Tongue (tissue), 2 donors: ENCODE measurements around the gene CCDC201. TPM values are rescaled to one million over a fixed set of nuclear protein-coding genes. Genes with fewer than 3 reads are reported as not detected.

ENCODE experiments used
- DNase-seq: peaks from one replicate; pipeline ENCODE4 v3.0.0-alpha.2; 2015
- total RNA-seq: library from RNA; depleted of rRNA; stranded (reverse); fragments of >200 nt; gene quantifications from one replicate; pipeline ENCODE4 v1.2.3, GENCODE V29; 2014

Gene CCDC201
- total RNA-seq = not detected

- DNase-seq = no peak
Observed at GRCh38 chr7:45873035-45873354, at the start of gene CCDC201. Gene CCDC201 (minus strand): TSS chr7:45873082. CDS start chr7:45873007, 75 bp downstream.

- DNase-seq = peak; percentile 91
Observed at GRCh38 chr7:45921699-45922519, 49.0 kb upstream of the CCDC201 start.

GRCh38 chr7:45921381-45921698 lies 48.5 kb upstream of the CCDC201 start:
- DNase-seq = no peak

- DNase-seq = peak; percentile 86
Observed at GRCh38 chr7:45920502-45921380, 47.9 kb upstream of the CCDC201 start, which contains the start of gene IGFBP3. Gene IGFBP3 (minus strand): TSS chr7:45921272. CDS start chr7:45921140, 132 bp downstream.

GRCh38 chr7:45919993-45920459 lies 47.1 kb upstream of the CCDC201 start:
- DNase-seq = peak; percentile 32

GRCh38 chr7:45919231-45919784 lies 46.4 kb upstream of the CCDC201 start:
- peak; percentile 70 for DNase-seq

- no peak for DNase-seq
Observed at GRCh38 chr7:45918556-45918955, 45.7 kb upstream of the CCDC201 start.

- DNase-seq = peak; percentile 92
Observed at GRCh38 chr7:45917658-45918057, 44.8 kb upstream of the CCDC201 start.

GRCh38 chr7:45917064-45917463 lies 44.2 kb upstream of the CCDC201 start:
- DNase-seq = no peak

- DNase-seq = no peak
Observed at GRCh38 chr7:45915606-45916005, 42.7 kb upstream of the CCDC201 start.

GRCh38 chr7:45914911-45915310 lies 42.0 kb upstream of the CCDC201 start:
- DNase-seq = no peak

- no peak for DNase-seq
Observed at GRCh38 chr7:45912972-45913371, 40.1 kb upstream of the CCDC201 start.

- no peak for DNase-seq
Observed at GRCh38 chr7:45911311-45911710, 38.4 kb upstream of the CCDC201 start.

GRCh38 chr7:45910855-45911254 lies 38.0 kb upstream of the CCDC201 start:
- no peak for DNase-seq

- DNase-seq = no peak
Observed at GRCh38 chr7:45909561-45909960, 36.7 kb upstream of the CCDC201 start.

- no peak for DNase-seq
Observed at GRCh38 chr7:45902820-45903219, 29.9 kb upstream of the CCDC201 start.

- no peak for DNase-seq
Observed at GRCh38 chr7:45901566-45901965, 28.7 kb upstream of the CCDC201 start.

- no peak for DNase-seq
Observed at GRCh38 chr7:45898222-45898621, 25.3 kb upstream of the CCDC201 start.

GRCh38 chr7:45897042-45897690 lies 24.3 kb upstream of the CCDC201 start:
- no peak for DNase-seq

- DNase-seq = no peak
Observed at GRCh38 chr7:45894665-45895062, 21.8 kb upstream of the CCDC201 start.

- DNase-seq = no peak
Observed at GRCh38 chr7:45893996-45894664, 21.2 kb upstream of the CCDC201 start.
